C4-2B (cell line): ENCODE data around the gene NIFK.

Source experiments
- ZFX ChIP-seq: fragments of 450-650 bp; IDR thresholded peaks from 2 replicates; pipeline ENCODE4 v1.6.1; 2017
- TF ChIP-seq, protein P1 (sequence below): fragments of 450-650 bp; conservative IDR thresholded peaks from 2 replicates; pipeline ENCODE4 v1.5.1; 2017; ENCODE audit warnings: mild to moderate bottlenecking

DNA sequence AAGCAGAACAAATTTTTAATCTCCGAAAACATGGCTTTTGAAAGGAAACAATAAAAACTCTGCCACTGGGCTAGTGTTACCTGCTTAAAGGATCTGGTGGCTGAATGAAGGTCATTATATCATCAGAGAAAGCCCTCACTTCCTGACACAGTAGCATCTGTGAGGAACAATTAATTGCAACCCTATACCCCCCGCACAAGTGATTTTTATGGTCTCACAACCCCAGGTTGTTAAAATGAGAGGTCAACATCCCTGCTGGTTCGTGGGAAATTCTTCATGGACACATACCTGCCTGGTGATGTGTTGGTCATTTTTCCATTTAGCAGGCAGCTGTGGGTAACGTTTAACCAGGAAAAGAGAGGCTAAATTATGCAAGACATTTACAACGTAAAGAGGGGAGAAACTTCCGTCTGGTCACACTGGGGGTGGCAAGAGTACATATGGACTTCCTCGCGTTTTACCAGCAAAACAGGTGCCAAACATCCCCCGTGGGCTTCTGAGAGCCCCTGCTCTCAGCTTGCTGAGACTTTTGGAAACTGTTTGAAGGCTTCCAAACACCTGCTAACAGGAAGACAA lies 29.2 kb downstream of the NIFK start:
- TF ChIP-seq, protein P1, sequence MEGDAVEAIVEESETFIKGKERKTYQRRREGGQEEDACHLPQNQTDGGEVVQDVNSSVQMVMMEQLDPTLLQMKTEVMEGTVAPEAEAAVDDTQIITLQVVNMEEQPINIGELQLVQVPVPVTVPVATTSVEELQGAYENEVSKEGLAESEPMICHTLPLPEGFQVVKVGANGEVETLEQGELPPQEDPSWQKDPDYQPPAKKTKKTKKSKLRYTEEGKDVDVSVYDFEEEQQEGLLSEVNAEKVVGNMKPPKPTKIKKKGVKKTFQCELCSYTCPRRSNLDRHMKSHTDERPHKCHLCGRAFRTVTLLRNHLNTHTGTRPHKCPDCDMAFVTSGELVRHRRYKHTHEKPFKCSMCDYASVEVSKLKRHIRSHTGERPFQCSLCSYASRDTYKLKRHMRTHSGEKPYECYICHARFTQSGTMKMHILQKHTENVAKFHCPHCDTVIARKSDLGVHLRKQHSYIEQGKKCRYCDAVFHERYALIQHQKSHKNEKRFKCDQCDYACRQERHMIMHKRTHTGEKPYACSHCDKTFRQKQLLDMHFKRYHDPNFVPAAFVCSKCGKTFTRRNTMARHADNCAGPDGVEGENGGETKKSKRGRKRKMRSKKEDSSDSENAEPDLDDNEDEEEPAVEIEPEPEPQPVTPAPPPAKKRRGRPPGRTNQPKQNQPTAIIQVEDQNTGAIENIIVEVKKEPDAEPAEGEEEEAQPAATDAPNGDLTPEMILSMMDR = no peak
- TF ChIP-seq ZFX = no peak
